Urinary bladder (tissue), 4 donors: ENCODE data around the gene OSBPL3. TPM values are rescaled to one million over a fixed set of nuclear protein-coding genes. Genes with fewer than 3 reads are reported as not detected.
"Not testable (repeated sequence)": the region's sequence is repeated elsewhere in the genome, so short reads cannot be mapped to it uniquely, and the experiment has no call there.

Source experiments
- DNase-seq: peaks from one replicate; pipeline ENCODE4 v3.0.0-alpha.2; 2015; ENCODE audit errors: extremely low spot score
- H3K27ac ChIP-seq: one replicate; pipeline ENCODE4 v1.5.1; 2013; ENCODE audit warnings: low read depth, mild to moderate bottlenecking, moderate library complexity
- H3K36me3 ChIP-seq: one replicate; pipeline ENCODE4 v1.6.1; 2013; ENCODE audit warnings: mild to moderate bottlenecking, moderate library complexity; ENCODE audit not compliant: insufficient read depth
- H3K4me1 ChIP-seq: one replicate; pipeline ENCODE4 v1.6.1; 2013; ENCODE audit warnings: mild to moderate bottlenecking, moderate library complexity; ENCODE audit not compliant: insufficient read depth
- H3K4me3 ChIP-seq: one replicate; pipeline ENCODE4 v1.5.1; 2013; ENCODE audit warnings: low read depth, low read length
- WGBS: extraction: QIAGEN DNeasy Blood & Tissue Kit; methylation state at CpG from one replicate; pipeline ENCODE4 v1.1.7; 2013; 5-methylcytosine and 5-hydroxymethylcytosine counted together
- polyA plus RNA-seq: library from polyadenylated mRNA; stranded (reverse); fragments of 200-250 nt; gene quantifications from one replicate; pipeline ENCODE4 v1.2.3, GENCODE V29; 2013
- total RNA-seq: library from RNA; depleted of rRNA; stranded (reverse); fragments of >200 nt; gene quantifications from one replicate; pipeline ENCODE4 v1.2.3, GENCODE V29; 2014
- donor health status: healthy with polysubstance abuse.
- donor health status: healthy.

OSBPL3 gene
- total and polyA plus RNA-seq, 2 donors = 1.9 to 4.9 TPM

- no peak overlapping the region for H3K27ac ChIP-seq
- H3K36me3 ChIP-seq = no peaks in the 10 kb centered on the region
- H3K4me1 ChIP-seq = peaks cover 2% of the 10 kb centered on the region
- DNase-seq = no peak
- 50% methylated on average over 1 of the region's 1 CpG for WGBS
- H3K4me3 ChIP-seq = no peak overlapping the region
Observed at GRCh38 chr7:24914465-24914859, 65.5 kb downstream of the OSBPL3 start.

- Histone ChIP-seq H3K36me3 (no peaks in the 10 kb centered on the region), H3K4me1 (peaks cover 2% of the 10 kb centered on the region), H3K27ac (no peak overlapping the region), H3K4me3 (no peak overlapping the region)
- WGBS = 84% methylated on average over 4 of the region's 4 CpGs
- DNase-seq = no peak
Observed at GRCh38 chr7:24913801-24914464, 66.0 kb downstream of the OSBPL3 start.

GRCh38 chr7:24912874-24913514 is 67.0 kb downstream of the OSBPL3 start:
- WGBS = 89% methylated on average over 8 of the region's 8 CpGs
- H3K36me3 ChIP-seq = no peaks in the 10 kb centered on the region
- DNase-seq = no peak
- no peak overlapping the region for H3K27ac ChIP-seq
- peaks cover 2% of the 10 kb centered on the region for H3K4me1 ChIP-seq
- H3K4me3 ChIP-seq = no peak overlapping the region

GRCh38 chr7:24912424-24912823 is 67.6 kb downstream of the OSBPL3 start:
- Histone ChIP-seq H3K36me3 (no peaks in the 10 kb centered on the region), H3K27ac (no peak overlapping the region), H3K4me3 (no peak overlapping the region), H3K4me1 (peaks cover 2% of the 10 kb centered on the region)
- 75% methylated on average over 4 of the region's 4 CpGs for WGBS
- DNase-seq = no peak

- H3K4me1 ChIP-seq = peaks cover 4% of the 10 kb centered on the region
- DNase-seq = no peak
- 63% methylated on average over 3 of the region's 3 CpGs for WGBS
- H3K27ac ChIP-seq = no peak overlapping the region
- H3K36me3 ChIP-seq = no peaks in the 10 kb centered on the region
- H3K4me3 ChIP-seq = no peak overlapping the region
Observed at GRCh38 chr7:24911213-24911603, 68.8 kb downstream of the OSBPL3 start.

- DNase-seq = no peak
- Histone ChIP-seq H3K36me3 (no peaks in the 10 kb centered on the region), H3K4me1 (peaks cover 4% of the 10 kb centered on the region), H3K27ac (no peak overlapping the region), H3K4me3 (no peak overlapping the region)
- WGBS = 64% methylated on average over 4 of the region's 4 CpGs
Observed at GRCh38 chr7:24910551-24911212, 69.3 kb downstream of the OSBPL3 start.

GRCh38 chr7:24908727-24909126 is 71.3 kb downstream of the OSBPL3 start:
- H3K4me1 ChIP-seq = peaks cover 4% of the 10 kb centered on the region
- H3K4me3 ChIP-seq = no peak overlapping the region
- 78% methylated on average over 4 of the region's 4 CpGs for WGBS
- no peaks in the 10 kb centered on the region for H3K36me3 ChIP-seq
- DNase-seq = no peak
- no peak overlapping the region for H3K27ac ChIP-seq

GRCh38 chr7:24908166-24908565 is 71.8 kb downstream of the OSBPL3 start:
- Histone ChIP-seq H3K27ac (no peak overlapping the region), H3K4me1 (peaks cover 4% of the 10 kb centered on the region), H3K36me3 (no peaks in the 10 kb centered on the region), H3K4me3 (no peak overlapping the region)
- no peak for DNase-seq
- WGBS = 45% methylated on average over 3 of the region's 3 CpGs

- H3K4me3 ChIP-seq = no peak overlapping the region
- peaks cover 4% of the 10 kb centered on the region for H3K4me1 ChIP-seq
- no peaks in the 10 kb centered on the region for H3K36me3 ChIP-seq
- no peak for DNase-seq
- no peak overlapping the region for H3K27ac ChIP-seq
- WGBS = 73% methylated on average over 7 of the region's 7 CpGs
Observed at GRCh38 chr7:24907311-24907886, 72.6 kb downstream of the OSBPL3 start.

- Histone ChIP-seq H3K27ac (no peak overlapping the region), H3K4me1 (peaks cover 4% of the 10 kb centered on the region), H3K36me3 (no peaks in the 10 kb centered on the region), H3K4me3 (no peak overlapping the region)
- no peak for DNase-seq
- 81% methylated on average over 4 of the region's 4 CpGs for WGBS
Observed at GRCh38 chr7:24905996-24906770, 73.8 kb downstream of the OSBPL3 start.

GRCh38 chr7:24903992-24904391 is 76.0 kb downstream of the OSBPL3 start:
- H3K36me3 ChIP-seq, H3K4me1 ChIP-seq, H3K27ac ChIP-seq, DNase-seq, H3K4me3 ChIP-seq: not testable (repeated sequence)
- WGBS = 94% methylated on average over 4 of the region's 4 CpGs

GRCh38 chr7:24903559-24903958 is 76.4 kb downstream of the OSBPL3 start:
- 85% methylated on average over 3 of the region's 3 CpGs for WGBS
- peaks cover 2% of the 10 kb centered on the region for H3K4me1 ChIP-seq
- H3K4me3 ChIP-seq = no peak overlapping the region
- no peak overlapping the region for H3K27ac ChIP-seq
- H3K36me3 ChIP-seq = no peaks in the 10 kb centered on the region
- DNase-seq = no peak

- Histone ChIP-seq H3K4me1 (peaks cover 2% of the 10 kb centered on the region), H3K36me3 (no peaks in the 10 kb centered on the region), H3K27ac (no peak overlapping the region), H3K4me3 (no peak overlapping the region)
- WGBS = 83% methylated on average over 2 of the region's 2 CpGs
- no peak for DNase-seq
Observed at GRCh38 chr7:24902931-24903330, 77.0 kb downstream of the OSBPL3 start.
